Erythroblast (primary cell): ENCODE data around the gene HAPLN2.

ENCODE experiments used
- GATA1 ChIP-seq: IDR thresholded peaks from 2 replicates; pipeline ENCODE4 v1.6.1; 2011; ENCODE audit warnings: low read depth, mild to moderate bottlenecking, control low read depth, low read length, moderate library complexity
- POLR2A ChIP-seq: IDR thresholded peaks from 2 replicates; pipeline ENCODE4 v1.6.1; 2011; ENCODE audit warnings: mild to moderate bottlenecking, low read length

GRCh38 chr1:156673387-156674121 is 54.3 kb downstream of the HAPLN2 start:
- TF ChIP-seq POLR2A (no peak), GATA1 (no peak)
